ENCODE measurements around the gene HMGCR. TPM values are rescaled to one million over a fixed set of nuclear protein-coding genes. Genes with fewer than 3 reads are reported as not detected.

Gene HMGCR
- total RNA-seq, 1 experiment from 2014 or later: 224 TPM

DNA sequence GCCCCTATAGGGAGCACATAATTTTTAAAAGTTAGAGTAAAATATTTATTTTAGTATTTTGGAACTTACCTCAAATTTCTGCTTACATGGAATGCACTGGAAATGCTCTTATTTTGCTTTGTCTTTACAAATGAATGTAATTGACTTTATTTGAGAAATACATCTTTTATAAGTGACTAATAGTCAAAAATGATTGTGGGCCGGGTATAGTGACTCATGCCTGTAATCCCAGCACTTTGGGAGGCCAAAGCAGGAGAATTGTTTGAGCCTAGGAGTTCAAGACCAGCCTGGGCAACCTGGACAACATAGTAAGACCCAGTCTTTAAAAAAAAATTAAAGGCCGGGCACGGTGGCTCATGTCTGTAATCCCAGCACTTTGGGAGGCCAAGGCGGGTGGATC, 5.8 kb downstream of the HMGCR start:
- no peak overlapping the region for H3K27ac Mint-ChIP-seq (ENCODE audit: unreplicated experiment)
- no peak for DNase-seq
- CTCF ChIA-PET: interaction anchor here (0.7 kb wide), 1 partner anchor 489 kb away, joined by 3 read pairs; no protein-coding TSS in a partner anchor
- peaks cover 54% of the 10 kb centered on the region for H3K36me3 Mint-ChIP-seq (ENCODE audit: insufficient read depth, unreplicated experiment)
- peaks cover 24% of the 10 kb centered on the region for H3K4me1 Mint-ChIP-seq (ENCODE audit: low read depth, unreplicated experiment)
- intact Hi-C loops (cut with micrococcal nuclease; ENCODE audit: unreplicated experiment): no loop called here
- H3K4me3 Mint-ChIP-seq (ENCODE audit: low read depth, unreplicated experiment): no peak overlapping the region
- TF ChIP-seq, protein P1, sequence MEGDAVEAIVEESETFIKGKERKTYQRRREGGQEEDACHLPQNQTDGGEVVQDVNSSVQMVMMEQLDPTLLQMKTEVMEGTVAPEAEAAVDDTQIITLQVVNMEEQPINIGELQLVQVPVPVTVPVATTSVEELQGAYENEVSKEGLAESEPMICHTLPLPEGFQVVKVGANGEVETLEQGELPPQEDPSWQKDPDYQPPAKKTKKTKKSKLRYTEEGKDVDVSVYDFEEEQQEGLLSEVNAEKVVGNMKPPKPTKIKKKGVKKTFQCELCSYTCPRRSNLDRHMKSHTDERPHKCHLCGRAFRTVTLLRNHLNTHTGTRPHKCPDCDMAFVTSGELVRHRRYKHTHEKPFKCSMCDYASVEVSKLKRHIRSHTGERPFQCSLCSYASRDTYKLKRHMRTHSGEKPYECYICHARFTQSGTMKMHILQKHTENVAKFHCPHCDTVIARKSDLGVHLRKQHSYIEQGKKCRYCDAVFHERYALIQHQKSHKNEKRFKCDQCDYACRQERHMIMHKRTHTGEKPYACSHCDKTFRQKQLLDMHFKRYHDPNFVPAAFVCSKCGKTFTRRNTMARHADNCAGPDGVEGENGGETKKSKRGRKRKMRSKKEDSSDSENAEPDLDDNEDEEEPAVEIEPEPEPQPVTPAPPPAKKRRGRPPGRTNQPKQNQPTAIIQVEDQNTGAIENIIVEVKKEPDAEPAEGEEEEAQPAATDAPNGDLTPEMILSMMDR (IDR thresholded peaks at IDR 0.05; ENCODE audit: unreplicated experiment): no peak
- H3K9me3 Mint-ChIP-seq (ENCODE audit: low read depth, unreplicated experiment): no peaks in the 10 kb centered on the region
- no peaks in the 10 kb centered on the region for H3K27me3 Mint-ChIP-seq (ENCODE audit: unreplicated experiment)
- no TSS peak for BruUV-seq (replicated peaks)

GRCh38 chr5:75348241-75348640, 11.2 kb downstream of the HMGCR start:
- CTCF ChIA-PET: no interaction called here
- TF ChIP-seq, protein P1 (IDR thresholded peaks at IDR 0.05; ENCODE audit: unreplicated experiment): no peak
- H3K4me1 Mint-ChIP-seq (ENCODE audit: low read depth, unreplicated experiment): no peaks in the 10 kb centered on the region
- no peak overlapping the region for H3K4me3 Mint-ChIP-seq (ENCODE audit: low read depth, unreplicated experiment)
- BruUV-seq (replicated peaks): no TSS peak
- H3K36me3 Mint-ChIP-seq (ENCODE audit: insufficient read depth, unreplicated experiment): peaks cover 87% of the 10 kb centered on the region
- no peak overlapping the region for H3K27ac Mint-ChIP-seq (ENCODE audit: unreplicated experiment)
- intact Hi-C loops (cut with micrococcal nuclease; ENCODE audit: unreplicated experiment): no loop called here
- DNase-seq: no peak
- H3K9me3 Mint-ChIP-seq (ENCODE audit: low read depth, unreplicated experiment): no peaks in the 10 kb centered on the region
- no peaks in the 10 kb centered on the region for H3K27me3 Mint-ChIP-seq (ENCODE audit: unreplicated experiment)

GRCh38 chr5:75349663-75350062, 12.6 kb downstream of the HMGCR start:
- peaks cover 85% of the 10 kb centered on the region for H3K36me3 Mint-ChIP-seq (ENCODE audit: insufficient read depth, unreplicated experiment)
- no peak for DNase-seq
- no TSS peak for BruUV-seq (replicated peaks)
- no peak overlapping the region for H3K4me3 Mint-ChIP-seq (ENCODE audit: low read depth, unreplicated experiment)
- no peaks in the 10 kb centered on the region for H3K9me3 Mint-ChIP-seq (ENCODE audit: low read depth, unreplicated experiment)
- H3K27me3 Mint-ChIP-seq (ENCODE audit: unreplicated experiment): no peaks in the 10 kb centered on the region
- no peak overlapping the region for H3K27ac Mint-ChIP-seq (ENCODE audit: unreplicated experiment)
- TF ChIP-seq, protein P1 (IDR thresholded peaks at IDR 0.05; ENCODE audit: unreplicated experiment): no peak
- CTCF ChIA-PET: interaction anchor here (0.6 kb wide), 1 partner anchor 456 kb away, joined by 3 read pairs; no protein-coding TSS in a partner anchor
- intact Hi-C loops (cut with micrococcal nuclease; ENCODE audit: unreplicated experiment): no loop called here
- no peaks in the 10 kb centered on the region for H3K4me1 Mint-ChIP-seq (ENCODE audit: low read depth, unreplicated experiment)

GRCh38 chr5:75351139-75351926, 14.3 kb downstream of the HMGCR start:
- DNase-seq: no peak
- Mint-ChIP-seq H3K9me3 (ENCODE audit: low read depth, unreplicated experiment) (no peaks in the 10 kb centered on the region), H3K4me3 (ENCODE audit: low read depth, unreplicated experiment) (no peak overlapping the region), H3K36me3 (ENCODE audit: insufficient read depth, unreplicated experiment) (peaks cover 85% of the 10 kb centered on the region), H3K27me3 (ENCODE audit: unreplicated experiment) (no peaks in the 10 kb centered on the region), H3K4me1 (ENCODE audit: low read depth, unreplicated experiment) (no peaks in the 10 kb centered on the region), H3K27ac (ENCODE audit: unreplicated experiment) (no peak overlapping the region)
- CTCF ChIA-PET: interaction anchor here (0.5 kb wide), 1 partner anchor 43 kb away, joined by 3 read pairs; no protein-coding TSS in a partner anchor
- BruUV-seq (replicated peaks): TSS peak; percentile 6
- TF ChIP-seq, protein P1 (IDR thresholded peaks at IDR 0.05; ENCODE audit: unreplicated experiment): no peak
- intact Hi-C loops (cut with micrococcal nuclease; ENCODE audit: unreplicated experiment): no loop called here
